ENCODE data around the gene OPN1SW. TPM values are rescaled to one million over a fixed set of nuclear protein-coding genes. Genes with fewer than 3 reads are reported as not detected.

OPN1SW gene
- total RNA-seq, 4 donors from 2014 or later: not detected

DNA sequence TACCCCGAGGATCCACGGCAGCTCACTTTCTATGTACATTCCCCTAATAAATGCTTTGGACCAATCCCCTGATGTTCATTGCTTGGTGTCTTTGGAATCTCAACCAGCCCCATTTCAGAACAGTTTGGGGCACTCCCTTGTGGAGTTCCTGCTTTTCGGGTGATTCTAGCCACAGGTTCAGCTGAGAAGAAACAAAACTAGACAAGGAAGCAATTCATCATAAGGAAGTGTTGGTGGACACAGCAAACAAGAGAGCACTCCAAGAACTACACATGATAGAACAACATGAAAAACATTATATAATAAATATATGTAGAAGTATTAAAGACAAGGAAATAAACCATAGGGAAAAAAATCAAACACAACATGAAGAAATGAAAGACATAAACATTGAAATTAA is 10.1 kb upstream of the OPN1SW start:
- Histone ChIP-seq H3K27ac (no peak overlapping the region), H3K9me3 (no peaks in the 10 kb centered on the region), H3K4me3 (no peak overlapping the region), H3K4me1 (peaks cover 0 to 9% (median 2%) of the 10 kb centered on the region in 4 donors), H3K27me3 (peaks cover 6% of the 10 kb centered on the region), H3K36me3 (no peaks in the 10 kb centered on the region)
- intact Hi-C loops (cut with DNase I; ENCODE audit: low total_unique reads): no loop called here
- no peak for TF ChIP-seq POLR2AphosphoS5 (IDR thresholded peaks at IDR 0.05)
- WGBS, 2 donors (ENCODE audit: low coverage in 1 of 2): 29 to 47% methylated on average over 3 of the region's 3 CpGs
- in situ Hi-C loops (cut with MboI; ENCODE audit: low pct_ligation_motif_present in 1 of 4, low pct_unique_long_range_greater_than_20kb in 1 of 4, low sequenced_read_pairs in 3 of 4): no loop called here
- DNase-seq: no peak

DNA sequence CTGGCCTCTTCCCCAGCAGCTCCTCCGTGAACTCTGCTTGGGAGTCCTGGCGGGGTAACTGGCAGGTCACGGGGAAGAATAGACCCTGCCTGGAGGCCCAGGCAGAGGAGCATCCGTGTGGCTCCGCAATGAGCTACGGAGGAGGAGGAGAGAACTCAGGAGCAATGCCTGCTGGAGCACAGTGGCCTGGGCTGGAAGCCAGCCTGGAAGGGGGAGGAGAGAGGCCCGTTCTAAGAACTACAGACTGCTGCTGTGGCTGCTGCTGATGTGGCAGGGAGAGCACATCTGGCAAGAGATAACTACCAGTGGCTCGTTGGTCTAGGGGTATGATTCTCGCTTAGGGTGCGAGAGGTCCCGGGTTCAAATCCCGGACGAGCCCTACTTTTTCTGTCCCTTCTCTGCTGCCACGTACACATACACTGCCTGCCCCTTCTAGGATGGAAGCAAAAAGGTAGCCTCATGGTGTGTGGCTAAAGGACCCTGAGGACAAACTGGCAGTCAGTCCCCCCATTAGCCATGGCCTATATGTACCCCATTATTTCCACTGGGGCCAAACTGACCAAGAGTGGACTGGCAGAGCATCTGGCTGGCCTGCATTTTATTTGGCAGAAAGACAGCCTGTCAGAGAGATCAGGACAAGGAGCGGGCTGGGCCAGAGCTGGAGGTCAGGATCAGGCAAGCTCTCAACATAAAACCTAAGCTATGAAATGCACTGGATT is 7.7 kb upstream of the OPN1SW start:
- no peaks in the 10 kb centered on the region for H3K27me3 ChIP-seq
- WGBS, 2 donors (ENCODE audit: low coverage in 1 of 2): 62 to 80% methylated on average over 1 to 15 of the region's 15 CpGs
- intact Hi-C loops (cut with DNase I; ENCODE audit: low total_unique reads) (no loop called here), in situ Hi-C loops (cut with MboI; ENCODE audit: low pct_ligation_motif_present in 1 of 4, low pct_unique_long_range_greater_than_20kb in 1 of 4, low sequenced_read_pairs in 3 of 4) (no loop called here)
- H3K9me3 ChIP-seq: peaks cover 2% of the 10 kb centered on the region in 2 donors
- peak overlapping the region; percentile 22 to 74 (median 70) for H3K27ac ChIP-seq
- no peak overlapping the region for H3K4me3 ChIP-seq
- DNase-seq: peak; percentile 49
- TF ChIP-seq, protein P1, sequence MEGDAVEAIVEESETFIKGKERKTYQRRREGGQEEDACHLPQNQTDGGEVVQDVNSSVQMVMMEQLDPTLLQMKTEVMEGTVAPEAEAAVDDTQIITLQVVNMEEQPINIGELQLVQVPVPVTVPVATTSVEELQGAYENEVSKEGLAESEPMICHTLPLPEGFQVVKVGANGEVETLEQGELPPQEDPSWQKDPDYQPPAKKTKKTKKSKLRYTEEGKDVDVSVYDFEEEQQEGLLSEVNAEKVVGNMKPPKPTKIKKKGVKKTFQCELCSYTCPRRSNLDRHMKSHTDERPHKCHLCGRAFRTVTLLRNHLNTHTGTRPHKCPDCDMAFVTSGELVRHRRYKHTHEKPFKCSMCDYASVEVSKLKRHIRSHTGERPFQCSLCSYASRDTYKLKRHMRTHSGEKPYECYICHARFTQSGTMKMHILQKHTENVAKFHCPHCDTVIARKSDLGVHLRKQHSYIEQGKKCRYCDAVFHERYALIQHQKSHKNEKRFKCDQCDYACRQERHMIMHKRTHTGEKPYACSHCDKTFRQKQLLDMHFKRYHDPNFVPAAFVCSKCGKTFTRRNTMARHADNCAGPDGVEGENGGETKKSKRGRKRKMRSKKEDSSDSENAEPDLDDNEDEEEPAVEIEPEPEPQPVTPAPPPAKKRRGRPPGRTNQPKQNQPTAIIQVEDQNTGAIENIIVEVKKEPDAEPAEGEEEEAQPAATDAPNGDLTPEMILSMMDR (IDR thresholded peaks at IDR 0.05): no peak
- TF ChIP-seq POLR2AphosphoS5 (IDR thresholded peaks at IDR 0.05) (no peak), EP300 (IDR thresholded peaks at IDR 0.05; ENCODE audit: low read depth) (no peak), POLR2A (IDR thresholded peaks at IDR 0.05) (no peak)
- no peaks in the 10 kb centered on the region for H3K36me3 ChIP-seq
- H3K4me1 ChIP-seq: peaks cover 0 to 4% (median 0%) of the 10 kb centered on the region in 4 donors

DNA sequence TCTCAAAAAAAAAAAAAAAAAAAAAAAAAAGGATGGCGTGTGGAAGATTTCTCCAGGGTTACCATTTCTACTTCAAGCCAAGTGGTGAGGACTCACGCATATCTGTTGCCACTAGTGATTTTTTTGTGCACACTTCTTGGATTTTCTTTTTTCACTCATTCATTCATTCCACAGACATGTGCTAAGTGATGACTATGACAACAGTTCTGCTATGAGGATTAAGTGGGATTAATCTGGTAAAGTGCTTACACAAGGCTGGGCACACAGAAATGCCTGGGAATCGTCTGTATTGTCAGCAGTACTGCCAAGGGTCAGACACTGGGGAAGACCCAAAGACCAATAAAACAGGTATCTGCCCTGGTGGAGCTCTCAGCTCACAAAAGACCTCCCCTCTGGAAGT is 6.3 kb upstream of the OPN1SW start:
- no peaks in the 10 kb centered on the region for H3K36me3 ChIP-seq
- H3K4me3 ChIP-seq: no peak overlapping the region
- DNase-seq: no peak
- in situ Hi-C loops (cut with MboI; ENCODE audit: low pct_ligation_motif_present in 1 of 4, low pct_unique_long_range_greater_than_20kb in 1 of 4, low sequenced_read_pairs in 3 of 4): no loop called here
- peaks cover 0 to 4% (median 0%) of the 10 kb centered on the region in 4 donors for H3K4me1 ChIP-seq
- H3K27ac ChIP-seq: peak overlapping the region; percentile 22 to 74 (median 70)
- H3K27me3 ChIP-seq: no peaks in the 10 kb centered on the region
- H3K9me3 ChIP-seq: peaks cover 3 to 9% of the 10 kb centered on the region in 2 donors
- intact Hi-C loops (cut with DNase I; ENCODE audit: low total_unique reads): no loop called here
- 68% methylated on average over 3 of the region's 3 CpGs; no CpG with 5 or more reads in 1 of the 2 donors for WGBS, 2 donors (ENCODE audit: low coverage in 1 of 2)
- TF ChIP-seq POLR2AphosphoS5 (IDR thresholded peaks at IDR 0.05): no peak
- TF ChIP-seq, protein P1 (IDR thresholded peaks at IDR 0.05): no peak
- no peak for TF ChIP-seq EP300 (IDR thresholded peaks at IDR 0.05; ENCODE audit: low read depth)
- TF ChIP-seq POLR2A (IDR thresholded peaks at IDR 0.05): no peak

- intact Hi-C loops (cut with DNase I; ENCODE audit: low total_unique reads) (no loop called here), in situ Hi-C loops (cut with MboI; ENCODE audit: low pct_ligation_motif_present in 1 of 4, low pct_unique_long_range_greater_than_20kb in 1 of 4, low sequenced_read_pairs in 3 of 4) (no loop called here)
- H3K36me3 ChIP-seq: no peaks in the 10 kb centered on the region
- H3K9me3 ChIP-seq: peaks cover 3 to 9% of the 10 kb centered on the region in 2 donors
- no peaks in the 10 kb centered on the region for H3K27me3 ChIP-seq
- no peak for DNase-seq
- WGBS, 2 donors (ENCODE audit: low coverage in 1 of 2): 80% methylated on average over 1 to 5 of the region's 5 CpGs
- peak overlapping the region; percentile 19 to 74 (median 70) for H3K27ac ChIP-seq
- H3K4me1 ChIP-seq: peaks cover 0 to 4% (median 0%) of the 10 kb centered on the region in 4 donors
- H3K4me3 ChIP-seq: no peak overlapping the region
- TF ChIP-seq POLR2A (IDR thresholded peaks at IDR 0.05) (no peak), EP300 (IDR thresholded peaks at IDR 0.05; ENCODE audit: low read depth) (no peak), POLR2AphosphoS5 (IDR thresholded peaks at IDR 0.05) (no peak)
- TF ChIP-seq, protein P1 (IDR thresholded peaks at IDR 0.05): no peak
Observed at GRCh38 chr7:128781126-128781525, 5.5 kb upstream of the OPN1SW start.

All from transverse colon (tissue), 4 donors.